C1 segment of cervical spinal cord (tissue), 14 donors: ENCODE results near the gene CCDC7.
"Not testable (repeated sequence)": the region's sequence is repeated elsewhere in the genome, so short reads cannot be mapped to it uniquely, and the experiment has no call there.

Source experiments
- DNase-seq, 14 donors: peaks; one replicate each; lab custom pipeline; 2025; lab: John Stamatoyannopoulos, UW

CCDC7 gene

DNA sequence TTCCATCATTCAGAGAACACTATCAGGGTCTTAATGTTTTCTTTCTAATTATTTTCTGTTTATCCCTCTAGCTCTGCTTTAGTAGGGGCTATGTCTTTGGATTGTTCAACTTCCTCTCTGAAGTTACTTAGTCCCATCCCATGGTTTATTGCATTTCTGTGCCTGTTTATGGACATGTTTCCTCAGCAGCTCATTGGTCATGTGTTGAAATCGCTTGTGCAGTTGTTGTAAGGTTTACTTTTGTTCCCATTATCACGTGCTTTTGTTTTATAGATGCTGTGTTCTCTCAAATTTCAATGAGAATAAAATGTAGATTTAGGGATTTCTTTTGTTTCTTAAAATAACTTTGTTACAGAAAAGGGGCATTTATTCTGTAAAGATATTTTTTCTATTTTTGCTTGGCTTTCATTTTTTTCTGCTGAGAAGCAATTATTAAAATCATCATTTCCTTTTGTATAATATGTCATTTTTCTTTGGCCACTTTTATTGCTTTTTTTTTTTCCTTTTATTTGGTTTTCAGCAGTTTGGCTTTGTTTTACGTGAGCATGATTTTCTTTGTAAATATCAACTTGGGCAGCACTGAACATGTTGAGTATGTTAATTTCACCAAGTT lies 110.9 kb downstream of the CCDC7 start:
- DNase-seq: no peak

DNA sequence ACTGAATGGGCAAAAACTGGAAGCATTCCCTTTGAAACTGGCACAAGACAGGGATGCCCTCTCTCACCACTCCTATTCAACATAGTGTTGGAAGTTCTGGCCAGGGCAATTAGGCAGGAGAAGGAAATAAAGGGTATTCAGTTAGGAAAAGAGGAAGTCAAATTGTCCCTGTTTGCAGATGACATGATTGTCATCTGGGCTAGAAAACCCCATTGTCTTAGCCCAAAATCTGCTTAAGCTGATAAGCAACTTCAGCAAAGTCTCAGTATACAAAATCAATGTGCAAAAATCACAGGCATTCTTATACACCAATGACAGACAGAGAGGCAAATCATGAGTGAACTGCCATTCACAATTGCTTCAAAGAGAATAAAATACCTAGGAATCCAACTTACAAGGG lies 116.8 kb downstream of the CCDC7 start:
- DNase-seq: not testable (repeated sequence)

DNA sequence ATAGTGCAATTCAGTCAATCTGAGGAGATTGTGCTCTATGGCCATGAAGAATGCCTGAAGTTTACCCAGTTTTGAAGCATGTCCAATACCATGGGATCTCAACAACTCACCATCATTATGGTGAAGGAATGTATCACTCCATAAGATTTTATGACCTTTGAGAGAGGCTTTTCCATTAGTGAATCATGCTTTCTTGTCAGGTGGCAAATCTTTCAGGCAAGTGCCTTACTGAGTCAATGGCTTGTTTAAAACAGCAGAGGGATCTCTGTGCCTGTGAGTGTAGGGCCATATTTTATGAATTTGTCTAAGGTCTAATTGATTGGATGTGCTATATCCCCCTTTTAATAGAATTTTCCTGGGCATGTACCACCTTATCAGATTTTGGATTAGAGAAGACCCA lies 131.5 kb downstream of the CCDC7 start:
- no peak for DNase-seq

DNA sequence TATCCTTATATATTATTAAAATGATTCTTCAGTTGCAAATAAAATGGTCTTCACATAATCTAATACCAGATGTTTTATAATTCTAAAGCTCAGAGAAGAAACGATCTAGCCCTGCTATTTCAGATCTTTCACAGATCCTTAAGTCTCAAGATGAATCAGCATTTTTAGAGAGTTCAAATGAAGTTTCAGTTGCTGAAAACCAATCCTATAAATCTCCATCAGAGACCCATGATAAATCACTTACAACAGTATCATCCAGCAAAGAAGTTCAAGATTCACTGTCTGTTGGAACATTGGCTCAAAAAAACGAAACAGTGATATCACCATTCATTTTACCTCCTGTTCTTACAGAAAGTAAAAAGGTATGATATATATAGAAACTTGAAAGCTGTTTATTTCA lies 137.0 kb downstream of the CCDC7 start:
- DNase-seq: no peak

DNA sequence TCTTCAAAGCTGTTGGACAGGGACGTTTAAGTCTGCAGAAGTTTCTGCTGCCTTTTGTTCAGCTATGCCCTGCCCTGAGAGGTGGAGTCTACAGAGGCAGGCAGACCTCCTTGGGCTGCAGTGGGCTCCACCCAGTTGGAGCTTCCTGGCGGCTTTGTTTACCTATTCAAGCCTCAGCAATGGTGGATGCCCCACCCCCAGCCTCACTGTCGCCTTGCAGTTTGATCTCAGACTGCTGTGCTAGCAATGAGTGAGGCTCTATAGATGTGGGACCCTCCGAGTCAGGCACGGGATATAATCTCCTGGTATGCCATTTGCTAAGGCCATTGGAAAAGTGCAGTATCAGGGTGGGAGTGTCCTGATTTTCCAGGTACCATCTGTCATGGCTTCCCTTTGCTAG lies 152.1 kb downstream of the CCDC7 start:
- DNase-seq: not testable (repeated sequence)

DNA sequence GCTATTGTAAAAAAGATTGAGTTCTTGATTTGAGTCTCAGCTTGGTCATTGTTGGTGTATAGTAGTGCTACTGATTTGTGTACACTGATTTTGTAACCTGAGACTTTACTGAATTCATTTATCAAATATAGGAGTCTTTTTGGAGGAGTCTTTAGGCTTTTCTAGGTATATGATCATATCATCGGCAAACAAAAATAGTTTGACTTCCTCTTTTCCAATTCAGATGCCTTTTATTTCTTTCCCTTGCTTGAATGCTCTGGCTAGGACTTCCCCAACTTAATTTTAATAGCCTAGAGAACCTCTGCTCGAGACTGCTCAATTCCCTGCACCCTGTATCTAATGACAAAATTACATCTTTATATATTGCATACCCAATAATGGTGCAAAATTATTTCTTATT lies 154.4 kb downstream of the CCDC7 start:
- DNase-seq: no peak

DNA sequence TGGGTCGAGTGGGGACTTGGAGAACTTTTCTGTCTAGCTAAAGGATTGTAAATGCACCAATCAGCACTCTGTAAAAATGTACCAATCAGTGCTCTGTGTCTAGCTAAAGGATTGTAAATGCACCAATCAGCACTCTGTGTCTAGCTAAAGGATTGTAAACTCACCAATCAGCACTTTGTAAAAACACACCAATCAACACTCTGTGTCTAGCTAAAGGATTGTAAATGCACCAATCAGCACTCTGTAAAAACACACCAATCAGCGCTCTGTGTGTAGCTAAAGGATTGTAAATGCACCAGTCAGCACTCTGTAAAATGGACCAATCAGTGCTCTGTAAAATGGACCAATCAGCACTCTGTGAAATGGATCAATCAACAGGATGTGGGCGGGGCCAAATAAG lies 155.6 kb downstream of the CCDC7 start:
- not testable (repeated sequence) for DNase-seq

DNA sequence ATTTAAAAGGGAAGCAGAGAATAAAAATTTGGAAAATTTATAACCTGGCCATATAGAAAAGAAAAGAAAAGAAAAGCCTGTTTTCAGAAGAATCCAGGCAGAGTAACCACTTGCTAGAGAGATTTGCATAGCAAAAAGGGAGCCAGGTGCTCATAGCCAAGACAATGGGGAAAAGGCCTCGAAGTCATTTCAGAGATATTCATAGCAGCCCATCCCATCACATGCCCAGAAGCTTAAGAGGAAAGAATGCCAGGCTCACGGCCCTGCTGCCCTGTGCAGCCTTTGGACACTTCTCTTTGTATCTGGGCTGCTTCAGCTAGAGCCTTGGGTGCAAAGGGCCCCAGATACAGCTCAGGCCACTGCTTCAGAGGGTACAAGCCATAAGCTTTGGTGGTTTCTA lies 159.8 kb downstream of the CCDC7 start:
- no peak for DNase-seq

DNA sequence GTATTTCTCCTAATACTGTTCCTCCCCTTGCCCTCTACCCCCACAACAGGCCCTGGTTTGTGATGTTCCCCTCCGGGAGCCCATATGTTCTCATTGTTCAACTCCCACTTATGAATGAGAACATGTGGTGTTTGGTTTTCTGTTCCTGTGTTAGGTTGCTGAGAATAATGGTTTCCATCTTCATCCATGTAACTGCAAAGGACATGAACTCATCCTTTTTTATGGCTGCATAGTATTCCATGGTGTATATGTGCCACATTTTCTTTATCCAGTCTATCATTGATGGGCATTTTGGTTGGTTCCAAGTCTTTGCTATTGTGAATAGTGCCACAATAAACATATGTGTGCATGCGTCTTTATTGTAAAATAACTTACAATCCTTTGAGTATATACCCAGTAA lies 164.6 kb downstream of the CCDC7 start:
- not testable (repeated sequence) for DNase-seq

DNA sequence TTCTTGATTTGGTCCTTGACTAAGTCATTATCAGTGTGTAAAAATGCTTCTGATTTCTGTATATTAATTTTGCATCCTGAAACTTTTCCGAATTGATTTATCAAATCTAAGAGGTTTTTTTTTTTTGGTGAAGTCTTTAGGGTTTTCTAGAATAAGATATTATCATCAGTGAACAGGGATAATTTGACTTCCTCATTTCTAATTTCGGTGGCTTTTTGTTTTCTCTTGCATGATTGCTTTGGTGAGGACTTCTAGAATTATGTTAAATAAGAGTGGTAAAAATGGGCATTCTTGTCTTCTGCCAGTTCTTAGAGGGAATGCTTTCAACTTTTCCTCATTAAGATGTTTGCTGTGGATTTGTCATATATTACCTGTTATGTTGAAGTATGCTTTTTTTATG lies 170.5 kb downstream of the CCDC7 start:
- DNase-seq: no peak

DNA sequence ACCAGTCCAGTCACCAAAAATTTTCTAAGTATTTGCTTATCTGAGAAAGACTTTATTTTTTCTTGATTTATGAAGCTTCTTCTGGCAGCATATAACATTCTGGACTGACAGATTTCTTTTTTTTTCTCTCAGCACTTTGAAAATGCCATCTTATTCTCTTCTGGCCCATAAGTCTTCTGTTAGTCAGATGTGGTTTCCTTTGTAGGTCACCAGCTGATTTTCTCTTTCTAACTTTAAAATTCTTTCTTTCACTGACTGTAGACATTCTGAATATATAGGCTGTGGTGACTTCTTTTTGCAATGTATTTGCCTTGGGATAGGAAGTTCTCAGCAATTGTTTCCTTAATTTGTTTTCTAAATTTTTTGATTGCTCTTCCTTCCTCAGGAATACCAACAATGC lies 172.5 kb downstream of the CCDC7 start:
- DNase-seq: no peak

DNA sequence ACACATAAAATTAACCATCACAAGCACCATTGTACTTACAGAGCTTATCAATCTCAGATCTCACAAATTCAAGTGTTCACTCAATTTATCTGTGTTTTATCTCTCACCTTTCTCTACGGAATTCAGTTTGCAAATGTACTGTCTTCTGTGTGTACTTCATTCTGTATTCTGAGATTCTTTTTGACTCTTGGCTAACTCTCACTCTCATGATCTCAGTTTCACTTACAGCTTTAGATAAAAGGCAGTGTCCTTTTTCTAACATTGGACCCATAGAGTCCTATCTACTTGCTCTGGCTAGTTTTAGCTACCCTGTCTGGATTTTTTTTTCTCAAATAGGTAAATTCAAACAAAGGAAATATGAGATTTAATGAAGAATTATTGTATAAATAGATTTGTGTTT lies 176.0 kb downstream of the CCDC7 start:
- no peak for DNase-seq

DNA sequence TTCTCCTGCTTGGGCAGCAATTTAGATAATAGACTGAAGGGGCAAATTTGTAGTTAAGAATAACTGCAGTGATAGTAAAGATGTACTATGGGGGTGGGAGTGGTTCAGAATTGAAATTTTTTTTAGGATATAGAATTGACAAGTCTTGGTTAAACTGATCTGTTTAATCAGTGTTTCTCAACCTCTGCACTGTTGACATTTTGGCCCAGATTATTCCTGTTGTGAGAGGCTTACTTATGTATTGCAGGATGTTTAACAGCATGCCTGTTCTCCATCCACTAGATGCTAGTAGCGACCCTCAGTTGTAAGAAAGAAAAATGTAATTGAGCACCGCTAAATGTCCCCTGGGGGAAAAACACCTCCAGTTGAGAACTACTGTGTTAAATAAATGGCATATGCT lies 176.5 kb downstream of the CCDC7 start:
- DNase-seq: no peak

DNA sequence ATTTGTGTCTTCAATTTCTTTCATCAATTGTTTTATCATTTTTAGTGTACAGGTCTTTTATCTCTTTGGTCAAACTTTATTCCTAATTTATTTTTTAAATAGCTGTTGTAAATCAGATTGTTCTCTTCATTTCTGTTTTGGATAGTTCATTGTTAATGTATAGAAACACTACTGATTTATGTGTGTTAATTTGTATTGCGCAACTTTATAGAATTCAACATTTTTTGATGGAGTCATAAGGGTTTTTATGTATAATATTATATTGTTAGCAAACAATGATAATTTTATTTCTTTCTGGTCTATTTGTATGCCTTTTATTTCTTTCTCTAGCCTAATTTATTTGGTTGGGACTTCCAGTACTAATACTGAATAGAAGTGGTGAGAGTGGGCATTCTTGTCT lies 181.2 kb downstream of the CCDC7 start:
- DNase-seq: no peak

DNA sequence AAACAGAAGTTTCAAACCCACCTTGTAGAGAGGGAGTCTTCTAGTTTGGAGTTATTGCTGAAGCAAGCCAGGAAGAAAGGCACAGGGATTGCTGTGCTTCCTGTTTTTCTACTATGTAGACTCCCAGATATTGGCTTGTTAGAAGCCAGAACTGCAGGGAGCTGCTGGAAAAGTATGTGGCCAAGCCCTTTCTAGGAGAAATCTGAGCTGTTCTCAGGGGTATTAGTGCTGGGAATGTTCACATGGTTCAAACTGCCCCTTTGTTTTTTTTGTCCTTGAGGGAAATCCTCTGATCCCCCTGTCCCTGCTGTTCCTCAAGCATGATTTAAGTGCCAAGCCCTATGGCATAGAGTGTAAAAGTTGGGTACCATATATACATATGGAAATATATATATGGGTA lies 184.0 kb downstream of the CCDC7 start:
- DNase-seq: no peak

DNA sequence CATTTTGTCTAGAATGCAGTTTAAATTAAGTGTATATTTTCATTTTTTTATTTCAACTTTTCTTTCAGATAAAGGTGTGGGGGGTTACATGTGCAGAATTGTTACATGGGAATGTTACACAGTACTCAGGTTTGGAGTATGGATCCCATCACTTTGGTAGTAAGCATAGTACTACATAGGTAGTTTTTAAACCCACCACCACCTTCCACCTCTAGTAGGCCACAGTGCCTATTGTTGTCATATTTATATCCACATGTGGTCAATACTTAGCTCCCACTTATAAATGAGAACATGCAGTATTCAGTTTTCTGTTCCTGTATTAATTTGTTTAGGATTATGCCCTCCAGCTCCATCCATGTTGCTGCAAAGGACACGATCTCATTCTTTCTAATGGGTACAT lies 200.6 kb downstream of the CCDC7 start:
- no peak for DNase-seq

DNA sequence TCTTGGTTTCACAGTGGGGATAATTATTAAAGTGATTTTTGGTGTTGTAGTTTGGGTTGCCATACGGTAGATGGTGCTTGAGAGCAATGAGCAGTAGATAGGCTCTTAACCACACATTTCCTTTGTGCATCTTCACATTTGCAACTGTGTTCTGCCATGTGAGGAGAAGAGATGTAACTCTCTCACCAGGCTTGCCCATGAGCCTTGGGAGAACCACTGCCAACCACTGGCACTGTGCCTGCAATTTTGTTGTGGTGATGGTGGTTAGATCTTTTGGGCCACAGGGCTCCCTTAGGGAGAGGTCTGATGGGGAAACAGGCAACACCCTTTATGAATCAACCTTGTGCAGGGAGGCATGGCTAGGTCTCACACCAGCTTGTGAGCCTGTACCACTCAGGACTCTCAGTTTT lies 204.3 kb downstream of the CCDC7 start:
- DNase-seq: no peak

DNA sequence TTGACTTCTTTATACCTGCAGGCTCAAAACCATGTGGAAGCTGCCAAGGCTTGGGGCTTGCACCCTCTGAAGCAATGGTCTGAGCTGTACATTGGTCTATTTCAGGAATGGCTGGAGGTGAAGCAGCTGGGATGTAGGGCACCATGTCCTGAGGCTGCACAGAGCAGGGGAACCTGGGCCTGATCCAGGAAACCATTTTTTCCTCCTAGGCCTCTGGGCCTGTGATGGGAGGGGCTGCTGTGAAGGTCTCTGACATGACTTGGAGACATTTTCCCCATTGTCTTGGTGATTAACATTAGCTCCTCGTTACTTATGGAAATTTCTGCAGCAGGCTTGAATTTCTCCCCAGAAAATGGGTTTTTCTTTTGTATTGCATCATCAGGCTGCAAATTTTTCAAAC lies 211.5 kb downstream of the CCDC7 start:
- DNase-seq: not testable (repeated sequence)

DNA sequence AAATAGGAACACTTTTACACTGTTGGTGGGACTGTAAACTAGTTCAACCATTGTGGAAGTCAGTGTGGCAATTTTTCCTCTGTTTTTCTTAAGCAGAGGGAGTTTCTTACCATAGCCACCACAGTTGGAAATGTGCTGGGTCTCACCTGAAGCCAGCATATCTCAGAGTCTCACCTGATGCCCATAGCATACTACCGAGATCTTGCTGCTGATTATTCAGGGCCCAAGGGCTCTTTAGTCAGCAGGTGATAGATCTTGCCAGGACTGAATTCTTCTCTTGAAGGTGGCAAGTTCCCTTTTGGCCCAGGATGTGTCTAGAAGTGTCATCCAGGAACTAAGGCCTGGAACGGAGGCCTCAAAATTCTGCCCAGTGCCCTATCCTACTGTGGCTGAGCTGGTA lies 215.4 kb downstream of the CCDC7 start:
- no peak for DNase-seq

DNA sequence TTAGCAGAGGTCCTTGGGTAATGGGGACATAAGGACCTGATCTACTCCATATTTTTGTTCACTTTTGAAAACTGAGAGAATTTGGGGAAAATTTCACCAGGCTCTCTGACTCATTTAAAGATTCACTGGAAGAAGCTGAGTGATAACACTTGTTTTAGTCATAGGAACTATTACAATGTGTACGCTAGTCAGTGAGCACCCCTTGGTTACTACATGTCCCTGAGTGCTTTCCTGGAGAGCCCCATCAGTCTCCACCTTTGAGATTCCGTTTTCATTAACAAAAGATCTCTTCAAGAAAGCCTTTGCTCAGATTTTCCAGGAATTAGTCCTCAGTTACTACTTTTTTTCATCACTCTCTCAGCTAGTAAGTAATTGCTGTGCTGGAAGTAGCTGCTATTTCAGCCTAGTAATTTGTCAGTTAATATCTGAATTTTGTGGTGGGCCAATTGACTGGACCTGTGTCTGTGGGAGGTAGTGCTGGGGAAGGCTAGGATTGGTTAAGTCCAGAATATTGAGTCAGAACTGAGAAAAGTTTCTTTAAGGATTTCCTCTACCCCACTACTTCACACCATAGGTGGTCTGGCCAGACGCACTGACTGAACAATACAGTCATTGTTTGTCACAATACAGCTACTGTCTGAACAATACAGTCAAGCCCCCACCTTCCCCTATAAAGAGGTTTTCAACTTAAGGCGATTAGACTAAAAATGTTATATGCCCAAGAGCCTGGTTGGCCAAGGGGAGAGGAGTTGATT lies 235.0 kb downstream of the CCDC7 start:
- no peak for DNase-seq

DNA sequence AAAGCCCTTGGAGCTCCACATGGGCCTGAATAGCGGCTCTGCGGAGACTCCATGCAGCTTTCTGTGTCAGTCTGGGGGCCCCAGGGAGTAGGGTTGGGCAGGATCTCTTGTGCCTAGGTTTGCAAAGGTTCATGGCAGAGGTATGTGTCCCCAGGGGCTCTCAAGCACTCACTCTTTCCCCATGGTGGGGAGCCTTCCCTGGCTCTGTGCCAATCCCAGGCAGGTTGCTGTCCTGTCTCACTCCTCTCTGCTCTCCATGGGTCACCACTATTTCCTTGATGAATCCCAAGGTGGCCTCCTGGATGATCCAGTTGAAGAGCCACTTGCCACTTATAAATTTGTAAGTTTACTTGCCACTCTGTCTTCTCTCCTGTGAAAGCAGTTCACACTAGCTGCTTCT lies 238.4 kb downstream of the CCDC7 start:
- DNase-seq: no peak

DNA sequence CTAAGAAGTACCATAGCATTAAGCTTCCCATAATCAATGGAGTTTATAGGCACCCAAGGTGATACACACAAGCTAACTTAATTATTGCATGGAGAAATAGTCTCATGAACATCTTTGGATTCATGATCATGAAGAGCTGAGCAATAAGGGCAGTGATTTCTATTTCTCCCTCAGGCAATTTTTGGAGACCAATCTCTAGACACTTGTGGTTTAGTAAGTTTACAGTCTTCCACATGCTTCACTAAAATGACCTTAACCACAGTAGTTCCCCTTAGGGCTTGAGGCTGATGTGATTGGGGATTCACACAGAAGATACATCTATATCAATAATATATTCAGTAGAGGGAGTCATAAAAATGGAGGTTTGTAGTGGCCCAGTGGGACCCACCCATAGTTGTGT lies 241.2 kb downstream of the CCDC7 start:
- no peak for DNase-seq

DNA sequence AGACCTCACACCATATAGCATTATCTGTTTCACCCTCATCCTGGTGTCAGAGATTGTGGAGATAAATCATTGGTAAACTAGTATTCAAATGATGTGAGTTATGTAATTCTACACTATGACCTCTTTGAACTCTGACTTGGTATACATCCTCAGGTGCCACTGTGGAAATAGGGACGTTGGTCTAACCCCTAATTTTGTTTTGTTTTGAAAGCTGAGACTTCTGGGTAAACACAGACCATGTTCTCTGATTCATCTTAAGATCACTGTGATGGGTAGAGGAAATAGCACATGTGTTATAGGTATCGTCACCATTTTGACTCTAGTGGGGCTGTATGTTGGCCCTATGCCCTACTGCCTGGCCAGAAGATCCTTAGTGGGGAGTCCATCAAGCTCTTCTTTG lies 241.6 kb downstream of the CCDC7 start:
- no peak for DNase-seq

DNA sequence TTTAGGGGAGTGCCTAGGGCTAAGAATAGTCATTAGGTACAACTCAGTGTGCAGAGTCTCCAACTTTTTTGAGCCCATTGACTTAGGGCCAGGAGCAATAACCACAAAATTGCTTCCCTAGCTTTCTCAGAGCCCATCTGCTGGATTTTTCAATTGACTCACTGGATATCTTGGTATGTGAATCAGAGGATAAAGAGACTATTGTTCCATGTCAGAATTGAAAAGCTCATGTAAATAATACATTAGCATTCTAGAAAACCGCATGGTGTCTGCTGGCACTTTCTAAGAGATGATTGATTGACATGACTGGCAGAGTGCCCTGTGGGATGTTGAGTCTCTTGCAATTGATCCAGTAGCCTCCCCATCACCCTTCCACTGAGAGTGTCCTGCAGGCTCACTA lies 246.2 kb downstream of the CCDC7 start:
- peak in 2 of 14 donors; percentile 6 to 15 for DNase-seq
